Measurements from ENCODE around the gene CKAP2L. TPM values are rescaled to one million over a fixed set of nuclear protein-coding genes. Genes with fewer than 3 reads are reported as not detected.

CKAP2L gene
- total RNA-seq, 2 donors from 2014 or later = 0.24 to 0.65 TPM

DNA sequence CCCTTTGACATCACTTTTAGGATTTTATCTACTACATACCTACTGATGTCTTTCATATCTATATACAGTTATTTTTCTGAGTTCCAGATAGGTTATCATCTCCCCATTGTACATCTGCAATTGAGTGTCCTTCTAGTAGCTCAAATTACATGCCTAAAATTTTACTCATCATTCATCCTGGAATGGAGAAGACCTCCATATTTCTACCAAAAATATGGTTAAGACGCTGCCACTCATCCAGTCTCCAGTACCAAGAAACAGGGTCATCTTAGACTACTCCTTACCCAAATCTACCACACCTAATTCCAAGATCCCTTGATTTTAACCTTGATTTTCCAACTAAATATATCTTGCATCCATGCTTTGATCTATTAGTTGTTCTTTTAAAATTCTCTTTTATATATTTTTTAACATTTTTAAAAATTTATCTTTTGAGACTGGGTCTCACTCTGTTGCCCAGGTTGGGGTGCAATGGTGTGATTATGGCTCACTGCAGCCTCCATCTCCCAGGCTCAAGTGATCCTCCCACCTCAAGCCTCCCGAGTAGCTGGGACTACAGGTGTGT is 8.6 kb upstream of the CKAP2L start:
- DNase-seq (ENCODE audit: low spot score) = no peak
- intact Hi-C loops (cut with DNase I) = no loop called here

DNA sequence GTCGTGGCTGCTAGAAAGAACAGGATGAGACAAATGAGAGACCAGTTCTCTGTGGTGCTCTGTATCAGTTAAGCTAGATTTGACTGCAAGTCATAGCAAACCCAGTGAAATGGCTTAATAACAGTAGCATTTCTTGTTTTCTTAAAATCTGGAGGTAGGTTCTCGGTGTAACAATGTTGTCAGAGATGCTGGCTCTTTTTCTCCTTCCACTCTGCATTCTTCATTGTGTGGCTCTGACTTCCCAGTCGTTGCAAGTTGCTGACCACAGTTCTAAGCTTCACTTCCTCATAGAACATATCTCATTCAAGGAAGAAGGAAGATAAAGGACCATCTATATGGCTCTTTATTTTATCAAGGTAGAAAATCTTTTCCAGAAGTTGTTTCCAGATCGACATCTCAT is 7.9 kb upstream of the CKAP2L start:
- intact Hi-C loops (cut with DNase I) = no loop called here
- no peak for DNase-seq (ENCODE audit: low spot score)

DNA sequence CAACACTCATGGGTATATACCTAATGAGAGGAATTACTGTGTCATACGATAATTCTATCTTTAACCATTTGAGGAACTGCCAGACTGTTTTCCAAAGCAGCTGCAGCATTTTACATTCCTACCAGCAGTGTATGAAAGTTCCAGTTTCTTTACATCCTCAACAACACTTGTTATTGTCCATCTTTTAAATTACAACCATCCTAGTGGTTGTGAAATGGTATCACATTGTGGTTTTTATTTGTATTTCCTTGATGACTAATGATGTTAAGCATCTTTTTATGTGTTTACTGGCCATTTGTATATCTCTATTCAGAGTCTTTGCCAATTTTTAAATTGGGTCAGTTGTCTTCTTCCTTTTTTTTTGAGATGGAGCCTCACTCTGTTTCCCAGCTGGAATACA is 4.0 kb upstream of the CKAP2L start:
- no peak for DNase-seq (ENCODE audit: low spot score)
- intact Hi-C loops (cut with DNase I) = no loop called here

DNA sequence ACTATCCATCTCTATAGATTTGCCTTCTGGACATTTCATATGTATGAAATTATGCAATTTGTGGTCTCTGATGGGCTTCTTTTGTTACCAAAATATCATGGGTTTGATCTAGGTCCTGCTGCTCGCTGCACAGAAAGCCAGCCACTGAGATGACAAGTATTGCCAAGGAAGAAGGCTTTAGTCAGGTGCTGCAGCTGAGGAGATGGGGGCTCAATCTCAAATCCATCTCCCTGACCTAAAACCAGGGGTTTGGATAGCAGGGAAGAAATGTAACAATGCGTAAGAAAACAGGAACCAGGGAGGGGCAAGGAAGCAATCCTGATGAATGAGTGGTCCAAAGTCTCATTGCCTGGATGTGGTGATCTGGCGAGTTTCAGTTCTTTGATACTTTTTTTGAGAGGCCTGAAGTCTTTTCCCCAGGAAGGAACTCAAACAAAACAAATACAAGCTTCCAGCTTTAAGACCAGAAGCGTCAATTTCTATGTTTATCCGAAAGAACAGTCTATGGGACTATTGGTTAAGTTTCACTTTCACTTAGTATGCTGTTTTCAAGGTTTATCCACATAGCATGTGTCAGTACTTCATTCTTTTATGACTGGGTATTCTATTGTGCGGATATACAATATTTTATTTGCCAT is 3.4 kb upstream of the CKAP2L start:
- DNase-seq (ENCODE audit: low spot score) = no peak
- intact Hi-C loops (cut with DNase I) = no loop called here

DNA sequence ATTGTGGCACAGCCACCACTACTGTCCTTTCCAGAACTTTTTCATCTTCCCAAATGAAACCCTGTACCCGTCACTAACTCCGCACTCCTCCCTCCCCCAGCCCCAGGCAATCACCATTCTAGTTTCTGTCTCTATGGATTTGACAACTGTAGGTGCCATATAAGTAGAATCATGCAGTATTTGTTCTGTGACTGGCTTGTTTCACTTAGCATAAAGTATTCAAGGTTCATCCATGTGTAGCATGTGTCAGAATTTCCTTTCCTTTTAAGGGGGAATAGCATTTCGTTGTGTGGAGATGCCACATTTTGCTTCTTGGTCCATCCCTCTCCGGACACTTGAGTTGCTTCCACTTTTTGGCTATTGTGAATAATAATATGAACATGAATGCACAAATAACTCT is 842 bp upstream of the CKAP2L start:
- intact Hi-C loops (cut with DNase I) = no loop called here

DNA sequence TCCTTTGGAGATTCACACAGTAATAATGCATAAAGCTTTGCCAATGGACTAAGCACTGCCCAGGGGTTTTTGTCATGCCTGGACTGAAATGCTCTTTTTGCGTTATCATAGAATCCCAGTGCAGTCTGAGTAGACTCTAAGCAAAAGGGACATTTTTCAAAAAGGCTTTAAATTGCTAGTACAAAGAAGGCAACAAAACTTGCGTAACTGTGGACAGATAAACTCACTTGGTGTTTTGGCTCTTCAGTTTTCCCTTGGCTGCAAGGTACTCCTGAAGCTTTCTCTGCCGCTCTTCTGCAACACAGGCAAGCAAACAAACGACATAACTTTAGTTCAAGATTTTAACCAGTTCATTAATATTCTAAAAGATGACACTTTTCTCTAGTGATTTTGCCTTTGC is 2.1 kb downstream of the CKAP2L start:
- intact Hi-C loops (cut with DNase I) = no loop called here
- no peak for DNase-seq (ENCODE audit: low spot score)

More for the DNA sequence above, 842 bp upstream of the CKAP2L start:
- DNase-seq (ENCODE audit: low spot score) = no peak

DNA sequence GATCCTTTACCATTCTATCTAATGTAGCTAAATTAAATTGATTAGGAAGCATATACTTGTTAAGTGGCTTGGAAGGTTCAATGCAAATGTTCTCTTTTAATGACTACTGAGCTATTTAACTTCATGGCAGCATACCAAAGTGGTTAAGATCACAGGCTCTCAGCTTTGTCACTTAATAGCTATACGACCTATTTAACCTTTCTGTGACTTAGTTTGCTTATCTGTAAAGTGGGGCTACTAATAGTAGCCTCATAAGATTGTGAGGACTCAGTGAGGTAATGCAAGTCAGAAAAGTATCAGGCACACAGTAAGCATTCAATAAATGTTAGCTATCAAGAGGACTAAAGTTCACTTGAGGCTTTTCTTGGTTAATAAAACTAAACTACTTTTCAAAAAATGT is 4.3 kb downstream of the CKAP2L start:
- intact Hi-C loops (cut with DNase I) = no loop called here
- no peak for DNase-seq (ENCODE audit: low spot score)

DNA sequence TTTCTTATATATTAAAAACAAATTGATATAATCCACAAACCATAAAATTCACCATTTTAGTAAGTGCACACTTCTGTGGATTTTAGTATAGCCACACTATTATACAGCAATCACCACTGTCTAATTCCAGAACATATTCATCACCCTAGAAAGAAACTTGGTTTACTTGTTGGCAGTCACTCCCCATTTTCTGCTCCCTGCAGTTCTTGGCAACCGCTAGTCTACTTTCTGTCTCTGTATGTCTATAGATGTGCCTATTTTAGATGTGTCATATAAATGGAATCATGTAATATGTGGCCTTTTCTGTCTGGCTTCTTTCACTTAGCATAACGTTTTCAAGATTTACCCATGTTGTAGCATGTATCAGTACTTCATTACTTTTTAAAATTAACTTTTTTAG is 5.7 kb downstream of the CKAP2L start:
- intact Hi-C loops (cut with DNase I) = no loop called here
- no peak for DNase-seq (ENCODE audit: low spot score)

DNA sequence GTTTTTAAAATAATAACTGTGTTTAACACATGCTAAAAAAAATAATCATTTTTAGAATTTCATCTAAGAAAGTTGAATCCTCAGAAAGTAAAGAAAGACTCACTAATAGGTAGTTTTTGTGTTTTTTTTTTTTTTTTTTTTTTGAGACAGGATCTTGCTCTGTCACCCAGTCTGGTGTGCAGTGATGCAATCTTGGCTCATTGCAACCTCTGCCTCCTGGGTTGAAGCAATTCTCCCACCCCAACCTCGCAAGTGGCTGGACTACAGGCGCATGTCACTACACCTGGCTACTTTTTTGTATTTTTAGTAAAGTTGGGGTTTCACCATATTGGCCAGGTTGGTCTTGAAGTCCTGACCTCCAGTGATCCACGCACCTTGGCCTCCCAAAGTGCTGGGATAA is 7.1 kb downstream of the CKAP2L start:
- intact Hi-C loops (cut with DNase I) = no loop called here
- DNase-seq (ENCODE audit: low spot score) = no peak

DNA sequence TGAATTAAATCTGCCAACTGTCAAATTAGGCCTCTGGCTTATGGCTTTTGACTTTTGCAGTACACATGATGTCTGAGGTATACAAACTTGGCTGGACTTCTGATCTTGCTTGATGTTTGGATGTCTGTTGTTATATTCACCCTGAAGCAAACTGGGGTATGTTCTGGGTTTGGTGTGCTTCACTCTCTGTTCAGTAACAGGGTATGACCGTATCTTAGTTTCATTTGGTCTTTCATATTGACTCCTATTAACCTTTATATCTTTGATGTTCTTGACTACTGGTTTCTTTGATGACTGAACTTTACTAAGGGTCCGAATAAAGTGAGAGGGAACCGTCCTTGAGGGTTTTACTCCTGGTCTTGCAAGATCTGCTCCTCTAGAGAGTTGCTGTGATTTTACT is 8.2 kb downstream of the CKAP2L start:
- no peak for DNase-seq (ENCODE audit: low spot score)
- intact Hi-C loops (cut with DNase I) = loop anchor here in 1 of 2 donors (1.0 kb wide), 1 partner anchor 29 kb away; no protein-coding TSS in a partner anchor

DNA sequence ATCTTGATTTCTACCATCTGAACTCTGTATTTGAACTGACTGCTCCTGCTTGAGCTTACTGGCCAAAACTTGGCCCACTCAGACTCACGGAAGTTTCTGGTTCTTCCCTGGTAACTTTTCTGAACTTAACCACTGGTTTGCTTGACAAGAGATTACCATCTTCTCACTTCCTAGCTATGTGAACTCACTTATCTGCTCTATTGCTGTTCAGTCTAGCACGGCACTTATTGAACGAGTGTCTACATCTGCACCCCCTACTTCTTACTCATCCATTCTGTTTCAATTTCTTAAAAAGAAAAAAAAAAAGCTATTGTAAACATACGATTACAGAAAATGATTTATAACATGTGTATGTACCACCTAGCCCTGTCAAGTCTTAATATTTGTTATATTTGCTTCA is 9.0 kb downstream of the CKAP2L start:
- intact Hi-C loops (cut with DNase I) = no loop called here
- DNase-seq (ENCODE audit: low spot score) = no peak

DNA sequence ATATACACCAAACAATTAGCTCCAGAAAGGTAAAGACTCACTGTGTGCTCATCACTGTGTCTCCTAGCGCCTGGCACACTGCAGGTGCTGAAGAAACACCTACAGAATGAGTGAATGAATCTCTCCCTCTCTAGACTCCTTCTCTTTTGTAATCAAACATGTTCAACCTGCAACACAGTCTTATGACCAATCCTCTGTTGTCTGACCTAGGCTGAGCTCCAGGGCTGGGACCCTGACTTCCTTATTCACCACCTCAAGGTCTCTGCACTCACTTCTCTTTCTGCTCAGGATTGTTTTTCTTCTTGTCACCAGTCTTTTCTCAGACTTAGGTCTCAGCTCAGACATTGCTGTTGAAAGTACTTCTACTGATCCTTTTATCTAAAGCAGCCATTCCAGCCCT is 9.8 kb downstream of the CKAP2L start:
- DNase-seq (ENCODE audit: low spot score) = no peak
- intact Hi-C loops (cut with DNase I) = no loop called here

DNA sequence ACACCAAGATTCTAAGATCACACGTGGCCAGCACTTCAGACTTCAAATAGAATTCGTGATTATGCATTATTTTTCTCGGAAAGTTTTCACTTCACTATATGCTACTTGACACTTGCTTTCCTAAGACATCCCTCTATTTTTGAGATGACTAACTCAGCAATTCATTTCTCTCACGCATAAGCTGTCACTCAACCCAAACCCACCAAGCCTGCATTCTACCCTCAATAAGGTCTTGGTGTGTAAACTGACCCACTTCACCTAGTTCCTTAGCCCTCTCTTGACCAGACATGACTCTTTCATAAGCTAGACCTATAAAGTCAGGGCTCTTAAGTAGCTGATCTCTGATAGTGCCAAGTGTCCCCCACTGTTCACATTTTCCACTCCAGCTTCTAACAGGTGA is 11.7 kb downstream of the CKAP2L start:
- intact Hi-C loops (cut with DNase I) = no loop called here
- DNase-seq (ENCODE audit: low spot score) = no peak

DNA sequence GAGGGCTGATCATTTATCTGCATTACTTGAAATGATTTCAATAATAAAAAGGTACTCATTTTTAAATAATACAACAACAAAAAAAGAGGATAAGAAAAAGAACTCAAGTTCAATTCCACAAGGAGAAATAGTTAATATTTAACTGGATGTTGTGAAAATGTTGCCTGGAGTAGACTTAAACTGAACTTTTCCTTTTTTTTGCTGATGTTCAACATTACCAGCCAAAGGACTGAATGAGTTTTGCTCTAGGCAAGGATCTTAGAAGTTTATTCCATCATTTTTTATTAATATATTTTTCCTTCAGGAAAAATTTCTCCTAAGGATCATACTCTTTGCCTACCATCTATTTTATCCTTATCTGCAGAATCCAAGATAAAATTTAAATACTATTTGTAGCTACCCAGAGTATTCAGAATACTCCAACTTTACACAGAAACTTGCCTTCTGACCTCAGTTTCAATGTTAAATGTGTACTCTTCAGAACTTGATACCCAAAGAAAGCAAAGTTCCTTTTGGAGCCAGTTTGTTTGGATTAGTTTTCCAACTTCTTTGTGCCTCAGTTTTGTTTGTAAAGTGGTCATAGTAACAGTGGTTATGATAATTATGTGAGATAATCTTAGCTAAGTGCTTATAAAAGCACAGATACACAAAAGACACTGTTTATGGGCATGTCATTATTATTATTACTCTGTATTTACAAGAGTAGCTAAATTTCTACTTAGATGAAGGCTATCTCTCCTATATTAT is 12.8 kb downstream of the CKAP2L start:
- intact Hi-C loops (cut with DNase I) = no loop called here

DNA sequence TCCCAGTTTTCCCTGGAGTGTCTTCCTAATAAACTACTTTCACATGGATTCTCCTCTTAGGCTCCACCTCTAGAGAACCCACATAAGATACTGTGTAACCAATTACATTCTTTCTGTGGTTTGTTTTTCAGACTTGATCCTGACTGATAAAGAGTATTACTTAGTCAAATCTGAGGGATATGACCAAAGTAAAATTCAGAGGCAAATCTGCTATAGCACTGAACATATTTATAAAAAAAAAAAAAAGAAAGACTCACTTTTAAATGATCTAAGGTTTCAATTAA is 13.9 kb downstream of the CKAP2L start:
- intact Hi-C loops (cut with DNase I) = no loop called here
- no peak for DNase-seq (ENCODE audit: low spot score)

More for the DNA sequence above, 12.8 kb downstream of the CKAP2L start:
- DNase-seq (ENCODE audit: low spot score) = no peak

DNA sequence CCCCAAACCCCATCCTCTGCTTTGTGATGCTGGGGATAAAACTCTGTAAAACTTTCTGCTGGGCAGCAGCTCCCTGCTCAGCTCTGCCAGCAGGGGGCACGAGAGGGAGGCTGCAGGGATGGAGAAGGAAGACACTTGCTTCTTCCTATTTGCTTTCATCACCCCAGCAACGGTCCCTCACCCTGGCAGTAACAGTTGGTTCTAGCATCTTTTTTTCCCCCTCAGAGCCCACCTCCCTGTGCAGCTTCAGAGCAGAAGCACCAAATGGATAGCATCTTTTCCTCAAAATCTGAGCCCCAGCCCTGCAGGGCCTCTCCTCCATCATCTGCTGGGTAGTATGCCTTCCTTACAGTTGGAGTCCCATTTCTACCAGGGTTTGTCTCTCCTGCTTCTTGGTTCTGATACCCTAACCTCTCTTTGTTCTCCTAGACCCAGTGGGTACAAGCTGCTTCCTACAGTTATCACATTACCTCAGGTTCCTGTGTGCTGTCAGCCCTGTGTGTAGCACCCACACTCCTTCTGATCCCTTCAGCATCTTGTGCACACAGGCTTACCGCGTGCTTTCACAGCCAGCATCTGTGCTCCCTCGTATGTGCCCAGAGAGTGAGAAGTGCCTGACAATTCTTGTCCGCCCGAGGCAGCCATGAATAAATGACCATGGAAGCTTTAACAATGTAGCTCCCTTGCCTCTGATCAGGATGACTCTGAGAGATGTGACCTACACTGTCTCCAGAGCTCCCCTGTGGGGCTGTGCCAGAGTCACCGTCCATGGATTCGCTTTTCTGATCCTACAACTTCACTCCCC is 14.5 kb downstream of the CKAP2L start:
- DNase-seq (ENCODE audit: low spot score) = peak; percentile 90
- intact Hi-C loops (cut with DNase I) = no loop called here

DNA sequence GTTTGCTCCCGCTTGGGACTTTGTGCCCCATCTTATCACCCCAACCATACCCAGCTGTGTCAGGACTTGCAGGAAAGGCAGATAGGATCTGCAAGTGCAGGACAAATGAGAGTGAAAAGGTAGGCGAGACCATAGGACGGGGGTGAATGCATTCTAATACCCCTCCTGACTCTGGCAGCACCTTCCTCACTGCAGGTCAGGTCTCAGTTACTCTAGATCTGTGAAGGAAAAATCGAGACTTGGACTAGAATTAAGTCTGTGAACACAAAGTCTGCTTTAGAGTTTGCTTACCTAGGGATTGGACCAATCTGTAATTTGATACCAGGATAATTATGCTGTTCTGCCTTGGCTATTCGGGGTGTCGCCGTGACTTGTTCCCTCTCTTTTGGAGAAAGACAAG is 23.9 kb downstream of the CKAP2L start:
- intact Hi-C loops (cut with DNase I) = no loop called here
- no peak for DNase-seq (ENCODE audit: low spot score)

DNA sequence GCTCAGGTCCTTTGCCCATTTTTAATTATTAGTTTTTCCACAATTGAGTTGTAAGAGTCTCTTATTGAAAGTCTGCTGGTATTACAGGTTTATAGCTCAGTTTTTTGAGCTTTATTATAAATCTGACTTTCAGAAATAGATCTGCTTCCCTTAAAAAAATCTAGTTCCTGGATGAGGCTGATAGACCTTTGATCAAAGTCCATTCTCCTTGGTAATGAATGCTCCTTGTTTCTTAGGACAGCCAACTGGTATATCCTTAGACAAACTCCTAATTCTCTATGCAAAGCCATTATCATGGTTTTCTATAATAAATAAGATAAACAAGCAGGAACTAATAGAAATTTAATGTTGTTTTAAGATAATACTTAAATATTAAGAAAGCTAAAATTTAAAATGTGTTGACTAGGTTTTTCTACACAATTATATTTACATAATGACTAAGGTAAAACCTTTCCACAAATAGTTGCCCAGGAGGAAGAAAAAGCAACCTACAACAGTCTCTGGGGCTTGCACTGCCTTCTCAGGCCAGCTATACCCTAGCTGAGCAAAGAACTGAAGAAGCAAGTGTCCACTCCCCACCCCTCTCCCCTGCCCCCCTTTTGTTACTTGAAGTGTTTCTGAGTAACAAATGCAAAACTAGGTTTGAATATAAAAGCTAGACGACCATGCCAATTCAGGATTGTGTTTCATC is 26.7 kb downstream of the CKAP2L start:
- DNase-seq (ENCODE audit: low spot score) = no peak
- intact Hi-C loops (cut with DNase I) = no loop called here

DNA sequence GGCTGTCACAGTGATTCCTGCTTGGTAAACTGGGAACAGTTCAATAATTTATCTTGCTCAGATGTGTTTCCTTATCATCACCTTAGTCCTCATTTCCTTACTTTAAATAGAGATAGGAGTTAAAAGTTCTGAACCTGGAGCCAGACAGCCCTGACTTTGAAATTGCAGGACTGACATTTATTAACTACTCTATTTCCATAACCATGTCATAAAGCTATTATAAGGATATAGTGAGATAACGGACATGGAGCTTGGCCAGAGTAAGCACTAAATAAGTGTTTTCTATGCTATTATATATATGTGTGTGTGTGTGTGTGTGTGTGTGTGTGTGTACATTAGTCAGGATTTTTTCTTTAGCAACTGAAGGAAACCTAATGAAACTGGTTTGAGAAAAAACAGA is 30.5 kb downstream of the CKAP2L start:
- intact Hi-C loops (cut with DNase I) = no loop called here
- DNase-seq (ENCODE audit: low spot score) = no peak

DNA sequence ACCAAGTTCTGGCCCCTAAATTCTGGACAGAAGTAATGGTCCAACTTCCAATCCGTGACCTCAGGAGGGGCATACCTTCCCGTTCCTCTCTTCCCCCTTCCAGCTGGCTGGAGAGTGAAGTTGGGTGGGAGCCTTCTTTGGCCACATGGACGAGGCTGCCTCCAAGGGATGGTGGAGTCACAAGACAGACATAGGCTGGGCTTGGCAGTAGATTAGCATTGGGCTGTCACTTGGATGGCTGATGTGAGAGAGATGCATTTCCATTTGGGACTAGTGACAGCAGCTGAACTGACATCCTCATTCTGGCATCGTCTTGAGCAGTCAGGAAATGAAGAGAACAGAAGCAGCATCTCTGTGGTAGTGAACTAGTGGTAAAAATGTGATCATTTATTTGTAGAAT is 31.0 kb downstream of the CKAP2L start:
- DNase-seq (ENCODE audit: low spot score) = no peak
- intact Hi-C loops (cut with DNase I) = no loop called here
